WTC11 (cell line): Measurements from ENCODE around the gene SKAP2.

Experiments
- CTCF ChIP-seq: fragments of 200-600 bp; IDR thresholded peaks from 2 replicates; pipeline ENCODE4 v1.8.0; 2022; ENCODE audit warnings: antibody characterized with exemption
- E2F1 ChIP-seq: sonication (generic); formaldehyde crosslinking; IDR thresholded peaks from 2 replicates; pipeline ENCODE4 v1.8.0; 2022; ENCODE audit warnings: mild to moderate bottlenecking, missing genetic modification reagents
- ESRRA ChIP-seq: sonication (generic); formaldehyde crosslinking; IDR thresholded peaks from 2 replicates; pipeline ENCODE4 v1.8.1; 2022; ENCODE audit warnings: mild to moderate bottlenecking, missing genetic modification reagents, borderline replicate concordance
- HMGXB4 ChIP-seq: sonication (generic); formaldehyde crosslinking; IDR thresholded peaks from 2 replicates; pipeline ENCODE4 v1.8.1; 2023; ENCODE audit warnings: mild to moderate bottlenecking, moderate library complexity, missing genetic modification reagents
- MLX ChIP-seq: sonication (generic); formaldehyde crosslinking; IDR thresholded peaks from 2 replicates; pipeline ENCODE4 v1.8.1; 2023; ENCODE audit warnings: mild to moderate bottlenecking, missing genetic modification reagents, moderate library complexity
- NFE2L1 ChIP-seq: sonication (generic); formaldehyde crosslinking; IDR thresholded peaks from 2 replicates; pipeline ENCODE4 v1.8.1; 2023; ENCODE audit warnings: missing genetic modification reagents
- NR2C2 ChIP-seq: sonication (generic); formaldehyde crosslinking; IDR thresholded peaks from 2 replicates; pipeline ENCODE4 v1.8.0; 2022; ENCODE audit warnings: mild to moderate bottlenecking, missing genetic modification reagents
- SP1 ChIP-seq: sonication (generic); formaldehyde crosslinking; conservative IDR thresholded peaks from 2 replicates; pipeline ENCODE4 v1.8.1; 2022; ENCODE audit warnings: missing genetic modification reagents
- USF2 ChIP-seq: sonication (generic); formaldehyde crosslinking; IDR thresholded peaks from 2 replicates; pipeline ENCODE4 v1.8.1; 2023; ENCODE audit warnings: mild to moderate bottlenecking, missing genetic modification reagents, moderate library complexity
- ZBTB21 ChIP-seq: sonication (generic); formaldehyde crosslinking; IDR thresholded peaks from 2 replicates; pipeline ENCODE4 v1.8.1; 2023; ENCODE audit warnings: mild to moderate bottlenecking, missing genetic modification reagents, borderline replicate concordance
- ZMAT4 ChIP-seq: fragments of 250-450 bp; sonication (Bioruptor Pico); IDR thresholded peaks from 2 replicates; pipeline ENCODE4 v1.9.0; 2021; ENCODE audit warnings: mild to moderate bottlenecking

- TF ChIP-seq USF2 (CRISPR knock-in tag) (no peak), CTCF (no peak), HMGXB4 (CRISPR knock-in tag) (no peak), ZBTB21 (no peak), NR2C2 (no peak), NFE2L1 (no peak), ZMAT4 (CRISPR knock-in tag) (no peak), E2F1 (CRISPR knock-in tag) (no peak), MLX (CRISPR knock-in tag) (no peak), SP1 (CRISPR knock-in tag) (no peak), ESRRA (CRISPR knock-in tag) (no peak)
These were observed 138.3 kb downstream of the SKAP2 start for GRCh38 chr7:26726051-26726450.
